ENCODE data around the gene CRCP.

Gene CRCP

GRCh38 chr7:66189695-66190503 lies 75.3 kb downstream of the CRCP start:
- no peaks in the 10 kb centered on the region for H3K27me3 ChIP-seq (replicated peaks)
- TF ChIP-seq, protein P1, sequence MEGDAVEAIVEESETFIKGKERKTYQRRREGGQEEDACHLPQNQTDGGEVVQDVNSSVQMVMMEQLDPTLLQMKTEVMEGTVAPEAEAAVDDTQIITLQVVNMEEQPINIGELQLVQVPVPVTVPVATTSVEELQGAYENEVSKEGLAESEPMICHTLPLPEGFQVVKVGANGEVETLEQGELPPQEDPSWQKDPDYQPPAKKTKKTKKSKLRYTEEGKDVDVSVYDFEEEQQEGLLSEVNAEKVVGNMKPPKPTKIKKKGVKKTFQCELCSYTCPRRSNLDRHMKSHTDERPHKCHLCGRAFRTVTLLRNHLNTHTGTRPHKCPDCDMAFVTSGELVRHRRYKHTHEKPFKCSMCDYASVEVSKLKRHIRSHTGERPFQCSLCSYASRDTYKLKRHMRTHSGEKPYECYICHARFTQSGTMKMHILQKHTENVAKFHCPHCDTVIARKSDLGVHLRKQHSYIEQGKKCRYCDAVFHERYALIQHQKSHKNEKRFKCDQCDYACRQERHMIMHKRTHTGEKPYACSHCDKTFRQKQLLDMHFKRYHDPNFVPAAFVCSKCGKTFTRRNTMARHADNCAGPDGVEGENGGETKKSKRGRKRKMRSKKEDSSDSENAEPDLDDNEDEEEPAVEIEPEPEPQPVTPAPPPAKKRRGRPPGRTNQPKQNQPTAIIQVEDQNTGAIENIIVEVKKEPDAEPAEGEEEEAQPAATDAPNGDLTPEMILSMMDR (IDR thresholded peaks at IDR 0.05; ENCODE audit: low read depth, low read length, missing control alignments): no peak
- H3K27ac ChIP-seq: no peak overlapping the region
- no peak for DNase-seq
- in situ Hi-C loops (cut with HindIII; ENCODE audit: low pct_ligation_motif_present, low sequenced_read_pairs): no loop called here
- no peaks in the 10 kb centered on the region for H3K36me3 ChIP-seq (replicated peaks)
- no peak overlapping the region for H3K4me3 ChIP-seq (ENCODE audit: low read depth, low read length)

- TF ChIP-seq, protein P1 (IDR thresholded peaks at IDR 0.05; ENCODE audit: low read depth, low read length, missing control alignments): no peak
- in situ Hi-C loops (cut with HindIII; ENCODE audit: low pct_ligation_motif_present, low sequenced_read_pairs): no loop called here
- DNase-seq: no peak
Observed at GRCh38 chr7:66190504-66190857, 75.8 kb downstream of the CRCP start.

DNA sequence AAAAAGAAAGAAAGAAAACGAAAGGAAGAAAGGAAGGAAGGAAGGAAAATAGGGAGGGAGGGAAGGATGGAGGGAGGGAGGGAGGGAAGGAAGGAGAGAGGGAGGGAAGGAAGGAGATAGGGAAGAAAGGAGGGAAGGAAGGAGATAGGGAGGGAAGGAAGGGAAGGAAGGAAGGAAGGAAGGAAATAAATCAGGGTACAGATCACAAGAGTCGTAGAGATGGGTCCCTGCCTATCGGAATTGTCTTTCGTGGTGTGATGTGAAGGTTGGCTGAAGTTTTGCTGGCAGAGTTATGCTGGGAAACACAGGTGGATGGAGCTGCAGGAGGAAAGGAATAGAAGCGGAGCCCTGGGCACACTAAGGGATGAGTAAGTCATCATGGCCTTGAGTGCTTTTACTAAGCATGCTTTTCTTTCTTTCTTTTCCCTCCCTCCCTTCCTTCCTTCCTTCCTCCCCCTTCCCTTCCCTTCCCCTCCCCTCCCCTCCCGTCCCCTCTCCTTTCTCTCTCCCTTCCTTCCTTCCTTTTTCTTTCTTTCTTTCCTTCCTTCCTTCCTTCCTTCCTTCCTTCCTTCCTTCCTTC lies 78.6 kb downstream of the CRCP start:
- H3K36me3 ChIP-seq (replicated peaks): no peaks in the 10 kb centered on the region
- in situ Hi-C loops (cut with HindIII; ENCODE audit: low pct_ligation_motif_present, low sequenced_read_pairs): no loop called here
- H3K4me3 ChIP-seq (ENCODE audit: low read depth, low read length): no peak overlapping the region
- DNase-seq: no peak
- TF ChIP-seq, protein P1 (IDR thresholded peaks at IDR 0.05; ENCODE audit: low read depth, low read length, missing control alignments): no peak
- H3K27ac ChIP-seq: no peak overlapping the region
- no peaks in the 10 kb centered on the region for H3K27me3 ChIP-seq (replicated peaks)

More at GRCh38 chr7:66190504-66190857, 75.8 kb downstream of the CRCP start:
- Histone ChIP-seq H3K27me3 (replicated peaks) (no peaks in the 10 kb centered on the region), H3K4me3 (ENCODE audit: low read depth, low read length) (no peak overlapping the region), H3K27ac (no peak overlapping the region), H3K36me3 (replicated peaks) (no peaks in the 10 kb centered on the region)

DNA sequence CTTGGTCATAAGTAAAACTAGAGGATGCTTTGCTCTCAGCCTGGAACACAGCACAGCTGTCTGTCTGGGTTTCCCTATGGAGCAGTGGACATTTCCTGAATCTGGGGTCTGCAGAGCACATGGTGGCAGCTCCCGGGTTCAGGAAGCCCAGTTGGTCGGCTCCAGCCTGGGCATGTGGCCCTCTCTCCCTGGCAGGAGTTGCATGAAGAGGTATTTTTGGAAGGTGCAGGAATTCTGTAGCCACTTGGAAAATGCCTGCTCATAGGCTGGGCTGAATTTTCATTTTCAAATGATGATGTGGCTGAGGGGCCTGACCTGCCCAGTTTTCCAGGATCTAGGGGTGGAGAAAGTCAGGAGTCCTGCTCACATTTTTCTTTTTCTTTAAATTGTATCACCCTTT lies 83.8 kb downstream of the CRCP start:
- H3K27me3 ChIP-seq (replicated peaks): no peaks in the 10 kb centered on the region
- in situ Hi-C loops (cut with HindIII; ENCODE audit: low pct_ligation_motif_present, low sequenced_read_pairs): no loop called here
- H3K36me3 ChIP-seq (replicated peaks): no peaks in the 10 kb centered on the region
- no peak for DNase-seq
- TF ChIP-seq, protein P1 (IDR thresholded peaks at IDR 0.05; ENCODE audit: low read depth, low read length, missing control alignments): no peak
- H3K27ac ChIP-seq: no peak overlapping the region
- H3K4me3 ChIP-seq (ENCODE audit: low read depth, low read length): no peak overlapping the region

DNA sequence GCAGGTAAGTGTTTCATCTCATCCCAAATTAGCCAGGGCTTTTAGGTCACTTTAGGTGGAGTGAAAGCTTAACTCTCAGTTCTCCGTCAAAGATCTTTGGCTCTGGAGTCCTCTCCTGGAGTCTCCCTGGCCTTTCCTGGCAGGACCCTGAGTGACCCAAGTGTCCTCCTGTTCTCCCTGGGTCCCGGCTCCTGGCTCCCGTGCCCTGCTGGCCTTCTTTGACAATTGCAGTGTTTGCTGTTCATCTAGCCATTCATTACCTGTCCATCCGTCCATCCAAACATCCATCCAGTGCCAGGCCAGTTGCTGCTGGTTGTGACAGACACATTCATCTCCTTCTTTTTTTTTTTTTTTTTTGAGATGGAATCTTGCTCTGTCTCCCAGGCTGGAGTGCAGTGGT lies 84.3 kb downstream of the CRCP start:
- TF ChIP-seq, protein P1 (IDR thresholded peaks at IDR 0.05; ENCODE audit: low read depth, low read length, missing control alignments): no peak
- DNase-seq: no peak
- Histone ChIP-seq H3K4me3 (ENCODE audit: low read depth, low read length) (no peak overlapping the region), H3K27ac (no peak overlapping the region), H3K27me3 (replicated peaks) (no peaks in the 10 kb centered on the region), H3K36me3 (replicated peaks) (no peaks in the 10 kb centered on the region)
- in situ Hi-C loops (cut with HindIII; ENCODE audit: low pct_ligation_motif_present, low sequenced_read_pairs): no loop called here
